ENCODE results near the gene SLC22A16.
"Not testable (repeated sequence)": the region's sequence is repeated elsewhere in the genome, so short reads cannot be mapped to it uniquely, and the experiment has no call there.

Gene SLC22A16, protein sequence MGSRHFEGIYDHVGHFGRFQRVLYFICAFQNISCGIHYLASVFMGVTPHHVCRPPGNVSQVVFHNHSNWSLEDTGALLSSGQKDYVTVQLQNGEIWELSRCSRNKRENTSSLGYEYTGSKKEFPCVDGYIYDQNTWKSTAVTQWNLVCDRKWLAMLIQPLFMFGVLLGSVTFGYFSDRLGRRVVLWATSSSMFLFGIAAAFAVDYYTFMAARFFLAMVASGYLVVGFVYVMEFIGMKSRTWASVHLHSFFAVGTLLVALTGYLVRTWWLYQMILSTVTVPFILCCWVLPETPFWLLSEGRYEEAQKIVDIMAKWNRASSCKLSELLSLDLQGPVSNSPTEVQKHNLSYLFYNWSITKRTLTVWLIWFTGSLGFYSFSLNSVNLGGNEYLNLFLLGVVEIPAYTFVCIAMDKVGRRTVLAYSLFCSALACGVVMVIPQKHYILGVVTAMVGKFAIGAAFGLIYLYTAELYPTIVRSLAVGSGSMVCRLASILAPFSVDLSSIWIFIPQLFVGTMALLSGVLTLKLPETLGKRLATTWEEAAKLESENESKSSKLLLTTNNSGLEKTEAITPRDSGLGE
- 2.0 to 20.8 (median 6.3) reads per million in 18 experiments for total RNA-seq

DNA sequence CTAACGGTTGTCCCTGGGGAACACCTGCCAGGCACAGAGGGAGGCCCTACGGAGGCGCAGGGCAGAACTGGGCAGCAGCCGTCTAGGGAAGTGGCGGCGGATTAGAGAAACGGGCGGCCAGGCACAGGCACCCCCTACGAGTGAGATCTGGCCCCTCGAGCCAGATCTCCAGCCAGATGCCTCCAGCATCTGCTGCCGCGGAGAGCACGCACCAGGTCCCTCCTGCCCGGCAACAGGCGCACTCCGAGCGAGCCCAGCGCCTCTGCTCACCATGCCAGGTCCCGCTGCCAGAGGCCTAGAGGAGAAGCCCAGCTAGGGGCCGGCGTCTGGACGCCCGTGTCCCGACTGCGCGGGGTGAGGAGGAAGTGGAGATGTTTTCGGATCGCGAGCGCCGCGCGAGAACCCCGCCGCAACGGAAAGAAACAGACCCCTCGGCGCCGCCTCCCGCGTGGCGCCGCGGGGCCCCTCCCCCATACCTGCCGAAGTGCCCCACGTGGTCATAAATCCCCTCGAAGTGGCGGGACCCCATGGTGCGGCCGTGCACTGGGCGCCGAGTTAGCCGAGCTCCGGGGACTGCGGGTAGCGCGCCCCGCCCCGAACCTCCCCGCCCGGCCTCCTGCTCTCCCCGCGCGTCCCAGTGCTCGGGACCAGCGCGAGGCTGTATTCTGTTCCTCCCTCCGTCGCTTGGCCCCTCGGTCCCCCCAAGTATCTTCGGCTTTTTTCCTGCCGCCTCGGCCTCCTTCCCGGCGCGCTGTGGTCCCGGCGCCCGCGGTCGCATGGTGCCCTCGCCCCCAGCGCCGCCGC, at the start of gene SLC22A16:
SLC22A16 (minus strand) TSS at position 568 of the 804 bp plus-strand sequence; CDS start at position 529, 39 bp downstream.
- DNase-seq = peak in 1 of 2 donors; percentile 32

DNA sequence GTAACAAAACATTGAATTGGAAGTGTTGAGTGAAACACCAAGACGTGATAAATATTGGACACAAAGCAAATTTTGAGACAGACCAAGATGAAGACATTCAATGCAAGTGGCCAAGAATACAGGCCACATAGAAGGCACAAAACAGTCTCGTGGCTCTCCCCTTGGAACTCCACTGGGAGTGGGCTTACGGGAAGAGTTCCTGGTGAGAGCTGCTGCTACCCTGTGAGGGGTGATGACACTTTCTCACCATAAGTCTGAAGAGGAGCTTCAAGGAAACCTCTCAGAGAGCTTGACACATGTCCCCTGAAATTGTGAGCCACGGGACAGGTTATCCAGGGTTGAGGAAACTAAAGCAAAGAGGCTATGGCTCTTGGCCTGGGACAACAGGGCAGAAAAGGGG, 48.6 kb upstream of the SLC22A16 start:
- no peak for DNase-seq

DNA sequence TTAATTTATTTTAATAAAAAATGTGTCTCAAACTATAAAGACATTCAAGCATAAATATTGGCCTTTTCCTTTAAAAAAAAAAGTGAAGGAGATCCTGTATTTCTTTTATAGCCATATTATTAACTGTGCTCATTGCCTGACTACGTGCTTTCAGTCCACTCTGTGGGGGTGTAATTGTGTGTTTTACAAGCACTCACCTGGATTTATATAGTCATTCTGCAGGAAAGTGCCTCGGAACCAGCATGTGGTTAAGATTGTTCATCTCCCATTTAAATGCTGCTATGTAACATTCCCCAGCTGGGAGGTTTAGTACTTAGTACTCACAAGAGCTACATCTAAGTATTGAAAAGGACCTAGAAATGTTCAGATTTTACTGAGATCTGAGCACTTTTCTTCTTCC, 47.9 kb upstream of the SLC22A16 start:
- no peak for DNase-seq

DNA sequence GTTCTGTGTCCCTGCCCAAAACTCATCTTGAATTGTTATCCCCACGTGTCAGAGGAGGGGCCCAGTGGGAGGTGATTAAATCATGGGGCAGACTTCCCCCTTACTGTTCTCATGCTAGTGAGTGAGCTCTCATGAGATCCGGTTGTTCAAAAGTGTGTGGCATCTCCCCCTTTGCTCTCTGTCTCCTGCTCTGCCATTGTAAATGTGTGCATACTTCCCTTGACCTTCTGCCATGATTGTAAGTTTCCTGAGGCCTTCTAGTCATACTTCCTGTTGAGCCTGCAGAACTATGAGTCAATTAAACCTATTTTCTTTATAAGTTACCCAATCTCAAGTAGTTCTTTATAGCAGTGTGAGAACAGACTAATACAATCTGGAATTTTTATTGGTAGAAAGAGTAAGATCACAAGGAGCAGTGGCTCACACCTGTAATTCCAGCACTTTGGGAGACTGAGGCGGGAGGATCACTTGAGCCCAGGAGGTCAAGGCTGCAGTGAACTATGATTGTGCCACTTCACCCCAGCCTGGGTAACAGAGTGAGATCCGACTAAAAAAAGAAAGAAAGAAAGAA, 47.1 kb upstream of the SLC22A16 start:
- no peak for DNase-seq

DNA sequence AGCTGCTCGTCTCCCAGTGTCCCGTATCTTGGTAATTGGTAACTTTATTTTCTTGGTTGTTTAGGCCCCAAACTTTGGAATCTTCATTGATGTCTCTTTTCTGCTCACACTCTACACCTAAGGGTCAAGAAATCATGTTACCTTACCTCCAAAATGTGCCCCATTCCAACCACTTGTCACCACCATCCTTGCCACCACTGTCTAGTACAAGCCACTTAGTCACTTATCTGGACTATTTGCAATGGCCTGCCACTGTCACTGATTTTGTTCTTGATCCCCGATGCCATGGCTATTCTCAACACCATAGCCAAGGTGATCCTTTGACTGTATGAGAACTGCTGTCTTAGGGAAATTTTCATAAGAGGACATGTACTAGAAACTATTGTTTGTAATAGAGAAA, 46.0 kb upstream of the SLC22A16 start:
- no peak for DNase-seq

DNA sequence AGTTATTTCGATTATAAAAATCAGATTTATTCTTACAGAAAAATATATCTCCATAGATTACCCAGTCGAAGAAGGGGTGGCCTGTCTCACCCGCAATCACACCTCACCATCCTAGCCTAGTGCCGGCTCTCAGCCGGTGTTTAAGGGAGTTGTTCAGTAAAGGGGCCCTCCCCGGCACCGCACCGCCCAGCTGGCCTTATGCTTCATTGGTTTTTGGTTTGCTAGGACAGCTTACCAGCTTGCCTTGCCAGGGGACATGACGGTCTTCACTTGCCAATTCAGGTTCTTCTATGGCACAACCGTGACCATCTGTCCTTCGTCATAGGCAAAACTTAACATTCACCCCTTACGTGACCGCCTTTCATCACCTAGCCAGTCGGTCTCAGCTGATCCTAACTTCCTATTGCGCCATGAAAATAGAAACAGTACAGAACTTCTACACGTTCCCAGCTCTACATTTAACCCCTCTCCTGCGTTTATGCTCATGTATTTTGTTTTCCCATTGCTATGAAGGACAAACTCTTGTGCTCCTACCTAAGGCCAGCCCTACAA, 44.7 kb upstream of the SLC22A16 start:
- DNase-seq = peak in 1 of 2 donors; percentile 14

DNA sequence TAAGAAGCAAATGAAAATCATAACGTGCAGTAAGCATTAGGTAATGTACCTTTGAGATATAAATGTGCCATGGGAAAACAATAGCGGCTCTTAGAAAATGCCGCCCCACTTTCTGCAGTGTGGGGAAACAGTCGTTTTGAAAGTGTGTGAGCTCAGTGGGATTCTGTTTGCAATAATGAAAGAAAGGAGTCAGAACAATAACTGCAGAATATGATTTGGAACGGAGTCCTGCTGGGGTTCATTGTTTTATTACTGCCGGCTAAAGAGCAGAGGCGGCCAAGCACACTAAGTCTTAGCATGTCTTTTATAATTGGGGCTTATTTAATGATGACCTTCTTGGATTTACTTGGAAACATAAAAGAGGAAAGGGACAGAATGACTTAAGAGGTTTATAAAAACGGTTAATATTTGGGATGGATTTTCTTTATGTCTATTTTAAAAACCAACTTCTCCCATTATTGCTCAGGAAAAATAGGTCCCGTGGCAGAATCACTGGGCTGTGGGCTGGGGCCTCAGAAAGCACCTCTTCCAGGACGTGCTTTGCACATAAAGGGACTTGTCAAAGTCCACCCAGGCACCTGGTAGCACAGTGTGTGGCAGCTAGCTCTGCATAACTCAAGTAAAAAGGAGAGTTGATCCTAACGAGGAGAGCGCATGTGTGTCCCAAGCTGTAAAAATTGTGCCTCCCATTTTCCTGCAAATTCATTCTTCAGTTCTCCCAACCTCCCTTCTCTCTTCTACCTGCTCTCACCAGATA, 44.0 kb upstream of the SLC22A16 start:
- no peak for DNase-seq

DNA sequence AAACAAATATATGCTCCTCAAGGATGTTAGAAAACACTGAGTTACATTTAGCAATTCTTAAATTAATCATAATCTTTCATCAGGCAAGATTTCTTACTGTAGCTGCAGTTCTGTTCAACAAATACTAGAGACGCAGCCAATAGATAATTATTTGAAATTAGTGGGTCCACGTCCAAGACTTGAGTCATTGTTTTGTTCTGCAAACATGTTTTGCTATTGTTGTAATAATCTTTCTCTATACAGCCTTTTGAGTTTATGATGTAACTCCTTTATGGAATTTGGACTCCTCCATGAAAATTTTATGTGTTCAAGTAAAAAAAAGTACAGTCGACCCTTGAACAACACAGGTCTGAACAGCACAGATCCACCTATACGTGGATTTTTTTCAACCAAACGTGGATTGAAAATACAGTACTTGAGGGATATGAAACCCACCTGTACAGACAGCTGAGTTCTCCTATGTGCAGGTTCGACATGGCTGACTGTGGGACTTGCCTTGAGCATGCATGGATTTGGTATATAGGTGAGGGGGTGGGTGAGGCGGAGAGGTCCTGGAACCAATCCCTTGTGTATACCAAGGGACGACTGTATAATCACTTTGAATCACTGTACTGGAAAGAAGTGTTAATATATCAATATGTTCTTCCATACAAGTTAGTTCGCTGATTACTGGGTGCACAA, 41.3 kb upstream of the SLC22A16 start:
- no peak for DNase-seq

DNA sequence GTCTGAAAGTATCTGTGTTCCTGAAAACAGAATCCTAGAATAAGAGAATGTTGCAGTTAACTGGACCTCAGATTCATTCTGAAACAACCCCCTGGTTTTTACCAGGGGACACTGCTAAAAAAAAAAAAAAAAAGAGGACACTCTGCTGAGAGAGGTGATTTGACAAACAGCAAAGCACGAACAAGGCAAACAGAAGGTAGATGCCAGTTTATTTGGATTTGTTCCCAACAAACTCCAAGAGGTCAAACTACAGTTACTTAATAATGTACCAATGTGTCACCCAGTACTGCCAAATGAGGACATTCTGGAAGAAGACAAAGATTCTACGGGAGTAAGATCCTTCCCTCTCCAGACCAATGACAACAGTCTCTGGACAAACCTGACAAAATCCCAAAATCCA, 40.6 kb upstream of the SLC22A16 start:
- DNase-seq = no peak

DNA sequence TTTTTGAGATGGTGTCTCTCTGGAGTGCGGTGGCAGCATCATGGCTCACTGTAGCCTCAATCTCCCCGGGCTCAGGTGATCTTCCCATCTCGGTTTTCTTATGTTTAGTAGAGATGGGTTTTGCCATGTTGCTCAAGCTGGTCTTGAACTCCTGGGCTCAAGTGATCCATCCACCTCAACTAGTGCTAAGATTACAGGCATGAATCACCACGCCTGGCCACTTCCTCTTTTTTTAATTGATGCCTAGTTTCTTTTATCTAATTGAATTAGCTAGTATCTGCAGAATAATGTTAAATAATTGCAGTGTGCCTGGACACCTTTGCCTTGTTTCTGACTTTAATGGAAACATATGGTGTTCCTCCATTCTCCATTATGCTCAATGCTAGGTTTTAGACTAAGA, 38.4 kb upstream of the SLC22A16 start:
- DNase-seq = peak in 1 of 2 donors; percentile 36

DNA sequence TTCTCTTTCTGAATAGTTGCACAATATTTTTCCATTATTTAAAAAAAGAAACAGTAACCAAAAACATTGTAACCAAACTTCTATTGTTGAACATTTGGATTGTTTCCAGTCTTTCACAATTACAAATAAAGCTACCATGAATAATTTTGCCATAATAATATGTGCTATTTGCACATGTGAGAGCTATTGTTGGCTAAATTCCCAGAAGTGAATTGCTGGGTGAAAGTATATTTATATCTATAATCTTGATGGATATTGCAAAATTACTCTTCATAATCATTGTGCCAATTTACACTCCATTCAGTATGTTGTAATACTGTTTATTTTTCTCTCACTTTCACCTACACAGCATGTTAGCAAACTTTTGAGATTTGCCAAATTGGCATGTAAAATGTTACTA, 36.6 kb upstream of the SLC22A16 start:
- peak in 1 of 2 donors; percentile 66 for DNase-seq

DNA sequence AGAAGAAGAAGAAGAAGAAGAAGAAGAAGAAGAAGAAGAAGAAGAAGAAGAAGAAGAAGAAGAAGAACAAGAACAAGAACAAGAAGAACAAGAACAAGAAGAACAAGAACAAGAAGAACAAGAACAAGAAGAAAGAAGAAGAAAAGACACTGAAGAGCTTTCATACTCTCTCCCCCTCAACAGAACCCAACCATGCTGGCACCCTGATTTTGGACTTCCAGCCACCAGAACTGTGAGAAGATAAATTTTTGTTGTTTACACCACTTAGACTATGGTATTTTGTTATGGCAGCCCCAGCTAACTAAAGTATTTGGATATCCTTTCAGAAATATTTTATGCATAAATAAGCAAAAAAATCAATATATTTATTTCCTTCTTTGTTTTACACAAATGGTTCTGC, 36.1 kb upstream of the SLC22A16 start:
- DNase-seq = not testable (repeated sequence)

DNA sequence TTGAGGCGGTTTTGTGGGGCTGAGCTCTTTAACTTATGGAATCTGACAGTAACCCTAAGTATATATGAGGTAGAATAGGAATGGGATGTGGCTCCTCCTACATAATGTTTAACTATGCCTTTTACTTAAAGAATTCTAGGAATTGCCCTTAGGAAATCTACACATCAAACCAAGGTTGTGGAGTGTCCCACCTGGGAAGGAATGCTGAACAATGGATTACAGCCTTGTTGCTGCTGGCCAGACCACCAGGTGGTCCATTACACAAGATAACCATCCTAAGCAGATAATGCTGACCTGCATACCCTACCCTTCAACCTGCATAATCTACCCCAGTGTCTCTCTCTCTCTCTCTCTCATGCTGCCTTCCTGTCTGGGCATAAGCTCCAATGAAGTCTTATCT, 35.0 kb upstream of the SLC22A16 start:
- no peak for DNase-seq

DNA sequence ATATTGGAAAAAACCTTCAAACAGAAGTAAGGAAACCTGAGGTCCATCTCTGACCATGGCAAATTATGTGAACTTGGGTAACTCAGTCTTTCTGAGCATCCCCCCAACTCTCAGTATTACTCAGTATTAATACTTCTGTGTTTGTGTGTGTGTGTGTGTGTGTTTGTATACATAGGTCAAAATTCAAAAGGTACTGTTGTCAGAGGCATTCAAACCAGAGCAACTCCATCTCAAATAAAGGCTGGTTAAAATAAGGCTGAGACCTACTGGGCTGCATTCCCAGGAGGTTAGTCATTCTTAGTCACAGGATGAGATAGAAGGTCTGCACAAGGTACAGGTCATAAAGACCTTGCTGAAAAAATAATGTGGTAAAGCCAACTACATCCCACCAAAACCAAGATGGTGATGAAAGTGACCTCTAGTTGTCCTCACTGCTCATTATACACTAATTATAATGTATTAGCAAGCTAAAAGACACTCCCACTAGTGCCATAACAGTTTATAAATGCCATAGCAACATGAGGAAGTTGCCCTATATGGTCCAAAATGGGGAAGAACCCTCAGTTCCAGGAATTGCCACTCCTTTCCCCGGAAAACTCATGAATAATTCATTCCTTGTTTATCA, 33.3 kb upstream of the SLC22A16 start:
- peak; percentile 78 to 92 for DNase-seq

DNA sequence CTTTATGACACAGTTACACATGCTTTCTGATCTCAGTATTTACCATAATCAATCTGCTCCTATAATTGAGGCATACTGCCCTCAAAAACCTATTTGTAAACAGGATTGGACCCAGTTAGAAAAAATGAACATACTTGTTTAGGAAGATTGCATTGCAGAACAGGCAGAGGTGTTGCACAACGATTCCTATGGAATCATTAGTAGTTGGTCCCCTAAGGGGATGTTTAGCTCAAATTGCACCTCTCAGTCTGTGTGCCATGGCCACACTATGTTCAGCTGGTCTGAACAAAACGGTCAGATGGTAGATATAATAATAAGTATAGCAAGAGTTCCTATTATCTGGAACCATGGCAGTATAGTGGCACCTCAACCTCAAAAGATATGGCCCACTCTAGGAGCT, 28.5 kb upstream of the SLC22A16 start:
- not testable (repeated sequence) for DNase-seq

DNA sequence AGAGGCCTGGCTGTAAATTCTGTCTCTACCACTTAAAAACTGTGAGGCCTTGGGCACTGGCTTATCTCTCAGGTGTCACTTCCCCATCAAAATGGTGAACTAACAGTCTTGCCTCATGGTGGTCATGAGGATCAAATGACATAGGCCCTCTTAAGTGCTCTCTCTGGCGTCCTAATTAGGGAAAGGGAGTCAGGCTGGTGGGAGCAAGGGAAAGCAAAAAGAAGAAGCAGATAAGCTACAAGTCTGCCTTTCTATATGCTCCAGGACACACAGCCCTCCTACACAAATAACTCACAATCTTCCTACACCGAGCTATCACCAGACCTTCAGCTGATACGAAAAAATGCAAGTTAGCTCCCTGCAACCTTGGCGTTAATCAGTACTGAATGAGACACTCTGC, 19.5 kb upstream of the SLC22A16 start:
- peak; percentile 78 to 91 for DNase-seq

DNA sequence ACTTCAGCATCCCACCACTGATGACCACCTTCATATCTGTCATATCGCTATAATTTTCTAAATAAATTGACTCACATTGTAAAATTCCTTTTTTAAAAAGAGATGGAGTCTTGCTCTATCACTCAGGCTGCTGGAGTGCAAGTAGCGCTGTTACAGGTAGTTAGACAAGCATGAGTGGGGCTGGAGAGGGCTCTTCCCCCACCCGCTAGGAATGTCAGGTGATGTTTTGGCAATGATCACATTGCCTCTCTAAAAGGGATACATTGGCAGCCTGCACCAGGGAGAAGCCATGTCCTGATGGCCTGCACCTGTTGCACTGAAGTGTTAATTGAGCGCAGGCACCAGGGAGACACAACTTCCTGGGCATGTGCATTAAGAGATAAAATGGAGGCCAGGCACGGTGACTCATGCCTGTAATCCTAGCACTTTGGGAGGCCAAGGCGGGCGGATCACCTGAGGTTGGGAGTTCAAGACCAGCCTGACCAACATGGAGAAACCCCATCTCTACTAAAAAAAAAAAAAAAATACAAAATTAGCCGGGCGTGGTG, 16.9 kb upstream of the SLC22A16 start:
- no peak for DNase-seq

DNA sequence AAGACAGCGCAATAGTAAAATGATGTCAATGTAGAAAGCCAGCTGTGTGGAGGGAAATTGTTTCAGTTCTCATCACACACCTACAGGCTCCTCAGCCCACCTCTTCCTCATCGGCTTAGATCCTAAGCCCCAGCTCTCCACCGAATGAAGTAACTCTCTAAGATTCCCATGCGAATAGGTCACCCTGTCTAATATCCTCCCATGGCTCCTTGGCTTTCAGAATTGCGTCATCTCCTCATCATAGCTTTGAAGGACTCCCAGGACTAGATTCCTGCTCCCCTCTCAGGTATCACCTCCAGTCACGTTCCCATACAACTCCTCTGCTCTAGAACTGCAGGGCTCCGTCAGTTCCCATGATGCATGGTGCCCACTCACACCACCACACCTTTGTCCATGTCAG, 16.2 kb upstream of the SLC22A16 start:
- peak; percentile 42 to 80 for DNase-seq

DNA sequence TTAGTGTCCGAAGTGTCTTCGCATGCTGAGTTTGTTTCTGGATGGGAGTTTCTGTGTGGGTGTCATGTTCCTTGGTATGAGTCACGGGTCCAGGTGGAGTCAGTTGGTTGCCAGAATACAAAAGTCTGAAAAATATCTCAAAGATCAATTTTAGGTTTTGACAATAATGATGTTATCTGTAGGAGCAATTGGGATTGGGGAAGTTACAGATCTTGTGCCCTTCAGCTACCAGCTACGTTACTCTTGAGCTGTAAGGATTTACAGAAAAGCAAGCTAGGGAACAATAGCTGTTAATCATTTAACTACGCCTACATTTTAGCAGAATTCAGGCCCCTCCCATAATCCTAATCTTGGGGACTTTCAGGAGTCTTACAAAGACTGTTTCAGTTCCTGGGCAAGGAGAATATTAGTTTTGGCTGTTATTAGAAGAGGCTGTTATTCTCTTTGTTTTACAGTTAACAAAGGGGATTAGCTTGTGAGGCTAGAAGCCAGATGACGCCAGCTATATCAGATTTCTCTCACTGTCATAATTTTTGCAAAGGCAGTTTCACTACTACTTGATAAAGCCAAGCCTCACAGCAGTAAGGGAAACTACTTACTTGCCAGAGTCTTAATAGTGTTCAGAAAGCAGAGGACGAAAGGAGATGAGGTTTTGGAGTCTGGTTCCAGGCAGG, 15.4 kb upstream of the SLC22A16 start:
- peak; percentile 13 to 41 for DNase-seq

DNA sequence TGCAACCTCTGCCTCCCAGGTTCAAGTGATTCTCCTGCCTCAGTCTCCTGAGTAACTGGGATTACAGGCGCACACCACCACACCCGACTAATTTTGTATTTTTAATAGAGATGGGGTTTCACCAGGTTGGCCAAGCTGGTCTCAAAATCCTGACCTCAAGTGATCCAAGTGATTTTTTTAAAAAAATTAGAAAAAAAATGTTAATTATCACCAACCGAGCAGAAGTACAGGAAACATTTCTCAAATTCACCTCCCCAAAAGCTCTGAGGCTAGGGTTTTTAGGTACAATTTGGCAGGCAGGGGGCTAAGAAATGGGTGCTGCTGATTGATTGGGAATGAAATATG, 14.9 kb upstream of the SLC22A16 start:
- no peak for DNase-seq

Measured in inflammatory macrophage (primary cell).